ENCODE results near the gene KLHL8.

Gene KLHL8

DNA sequence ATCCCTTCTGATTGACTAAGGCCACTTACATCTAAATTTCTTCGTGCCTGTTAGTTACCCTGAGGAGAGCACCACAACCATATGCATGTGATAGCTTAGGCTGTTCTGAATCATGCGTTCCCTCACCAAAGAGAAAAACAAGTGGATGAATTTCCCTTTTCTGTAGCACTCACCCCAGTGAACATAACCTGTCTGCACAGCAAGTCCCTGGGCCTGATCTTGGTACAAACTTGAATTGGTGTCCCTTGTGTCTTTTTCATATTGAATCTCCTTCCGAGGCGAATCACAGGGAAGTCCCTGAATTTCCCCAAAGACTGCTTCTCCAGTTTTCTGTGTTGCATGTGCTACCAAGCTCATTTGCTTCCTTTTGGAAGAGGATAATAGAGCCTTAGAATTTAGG lies 100.4 kb downstream of the KLHL8 start:
- no peak for DNase-seq

GRCh38 chr4:87118826-87119225 lies 101.6 kb downstream of the KLHL8 start:
- DNase-seq: no peak

DNA sequence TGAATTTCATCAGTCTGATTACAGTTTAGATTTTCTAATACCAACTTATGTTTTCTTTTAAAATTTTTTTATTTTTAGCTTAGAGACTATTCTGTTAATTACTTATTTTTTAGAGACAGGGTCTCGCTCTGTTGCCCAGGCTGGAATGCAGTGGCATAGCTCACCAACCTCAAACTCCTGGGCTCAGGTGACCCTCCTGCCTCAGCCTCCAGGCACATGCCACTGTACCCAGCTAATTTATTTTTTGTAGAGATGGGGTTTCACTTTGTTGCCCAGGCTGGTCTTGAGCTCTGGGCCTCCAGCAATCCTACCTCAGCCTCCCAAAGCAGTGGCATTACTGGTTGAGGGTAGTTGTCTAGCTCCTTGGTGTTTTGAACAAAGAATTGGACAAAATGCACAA lies 102.0 kb downstream of the KLHL8 start:
- DNase-seq: no peak

DNA sequence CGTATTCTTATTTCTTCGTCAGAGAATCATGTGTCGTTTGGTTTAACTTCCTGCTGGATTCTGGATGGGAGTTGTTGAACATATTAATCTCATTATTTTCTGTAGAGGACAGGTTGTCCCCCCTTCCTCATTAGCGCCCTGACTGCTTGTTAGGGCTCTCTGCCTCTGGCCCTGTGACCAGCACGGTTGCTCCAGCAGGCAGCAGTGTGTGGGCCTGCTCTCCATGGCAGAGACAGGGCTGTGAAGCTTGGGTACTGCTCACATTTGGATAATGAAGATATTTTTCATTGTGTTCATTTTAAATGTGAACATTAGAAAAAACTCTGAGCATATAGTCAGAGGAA lies 102.7 kb downstream of the KLHL8 start:
- DNase-seq: no peak

- no peak for DNase-seq
Observed at GRCh38 chr4:87117051-87117731, 103.2 kb downstream of the KLHL8 start.

GRCh38 chr4:87116231-87116630 lies 104.2 kb downstream of the KLHL8 start:
- no peak for DNase-seq

DNA sequence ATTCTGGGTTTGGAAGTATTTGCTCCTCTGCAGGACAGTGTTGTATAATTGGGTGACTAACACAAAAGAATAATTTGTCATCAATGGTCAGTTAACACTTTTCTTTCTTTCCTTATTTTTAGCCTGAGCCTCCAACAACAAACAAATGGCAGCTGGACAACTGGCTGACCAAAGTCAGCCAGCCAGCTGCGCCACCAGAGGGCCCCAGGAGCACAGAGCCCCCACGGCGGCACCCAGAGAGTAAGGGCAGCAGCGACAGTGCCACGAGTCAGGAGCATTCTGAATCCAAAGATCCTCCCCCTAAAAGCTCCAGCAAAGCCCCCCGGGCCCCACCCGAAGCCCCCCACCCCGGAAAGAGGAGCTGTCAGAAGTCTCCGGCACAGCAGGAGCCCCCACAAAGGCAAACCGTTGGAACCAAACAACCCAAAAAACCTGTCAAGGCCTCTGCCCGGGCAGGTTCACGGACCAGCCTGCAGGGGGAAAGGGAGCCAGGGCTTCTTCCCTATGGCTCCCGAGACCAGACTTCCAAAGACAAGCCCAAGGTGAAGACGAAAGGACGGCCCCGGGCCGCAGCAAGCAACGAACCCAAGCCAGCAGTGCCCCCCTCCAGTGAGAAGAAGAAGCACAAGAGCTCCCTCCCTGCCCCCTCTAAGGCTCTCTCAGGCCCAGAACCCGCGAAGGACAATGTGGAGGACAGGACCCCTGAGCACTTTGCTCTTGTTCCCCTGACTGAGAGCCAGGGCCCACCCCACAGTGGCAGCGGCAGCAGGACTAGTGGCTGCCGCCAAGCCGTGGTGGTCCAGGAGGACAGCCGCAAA lies 106.0 kb downstream of the KLHL8 start:
- DNase-seq: no peak

DNA sequence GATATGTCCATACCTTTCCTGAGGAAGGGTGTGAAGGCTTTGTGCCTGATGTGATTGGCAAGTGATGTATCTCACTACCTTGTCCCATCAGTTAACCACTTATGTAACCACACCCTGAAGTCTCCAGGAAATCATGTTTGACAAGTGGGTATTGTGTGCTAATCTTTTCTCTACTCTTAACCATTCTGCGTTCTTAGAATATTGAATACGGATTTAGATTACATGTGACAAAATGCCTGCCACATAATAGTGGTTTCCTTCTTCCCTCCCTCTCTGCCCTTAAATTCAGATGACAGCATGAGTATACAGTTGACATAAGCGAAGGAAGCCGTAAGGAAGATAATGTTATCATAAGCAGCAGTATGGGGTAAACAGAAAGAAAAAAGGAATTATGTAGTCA lies 108.4 kb downstream of the KLHL8 start:
- DNase-seq: no peak

All from CD4-positive, alpha-beta T cell treated with Interleukin-17A for 4 hours (primary cell).